ENCODE results near the gene BAD.

The BAD gene

DNA sequence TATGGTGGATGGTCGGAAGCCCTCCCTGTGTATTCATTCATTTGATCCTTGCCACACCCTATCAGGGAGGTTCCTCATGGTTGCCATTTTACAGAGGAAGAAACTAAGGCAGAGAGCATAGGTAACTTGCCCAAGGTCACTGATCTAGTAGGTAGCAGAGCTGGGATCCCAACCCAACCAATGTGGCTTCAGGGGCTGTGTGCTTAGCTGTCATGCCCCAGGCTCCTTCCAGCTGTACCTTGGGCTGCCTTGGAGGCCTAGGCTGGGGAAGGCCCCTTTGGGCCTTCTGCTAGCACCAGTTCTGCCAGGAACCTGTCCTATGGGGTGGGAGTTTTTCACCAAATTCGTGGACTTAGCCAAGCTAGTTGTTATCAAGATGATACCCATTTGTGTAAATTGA lies 8.6 kb downstream of the BAD start:
- no peak for DNase-seq (ENCODE audit: low read depth, low spot score)

DNA sequence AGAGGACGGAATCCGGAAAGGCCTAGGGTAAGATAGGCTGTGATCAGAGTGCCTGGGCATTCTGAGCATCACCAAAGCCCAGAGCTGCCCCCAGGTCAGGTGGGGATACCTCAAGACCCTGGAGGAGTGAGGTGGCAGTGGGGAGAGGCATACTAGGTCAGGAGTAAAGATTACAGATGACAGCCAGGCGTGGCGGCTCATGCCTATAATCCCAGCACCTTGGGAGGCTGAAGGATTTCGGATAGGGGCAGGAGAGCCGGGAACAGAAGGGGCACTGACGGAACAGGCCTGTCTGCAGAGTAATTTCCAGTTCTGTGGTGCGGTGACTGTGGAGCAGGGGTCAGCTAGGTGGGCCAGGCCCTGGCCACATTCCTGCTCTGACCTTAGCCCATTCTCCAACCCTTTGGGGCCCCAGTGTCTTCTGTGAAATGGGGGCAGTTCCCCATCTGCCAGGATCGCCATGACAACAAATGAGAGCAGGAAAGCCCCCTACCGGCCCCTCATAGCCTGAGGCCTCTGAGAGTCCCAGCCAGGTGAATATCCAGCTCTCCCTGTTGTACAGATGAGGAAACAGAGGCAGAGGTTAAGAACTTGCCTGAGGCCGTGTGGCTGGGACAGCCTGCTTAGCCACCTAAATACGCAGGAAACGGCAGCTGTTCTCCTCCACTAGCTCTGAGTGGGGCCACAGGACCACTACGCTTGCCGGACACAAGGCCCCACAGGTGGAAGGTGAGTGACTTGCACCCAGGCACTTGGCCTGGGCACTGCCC lies 9.2 kb downstream of the BAD start:
- no peak for DNase-seq (ENCODE audit: low read depth, low spot score)

DNA sequence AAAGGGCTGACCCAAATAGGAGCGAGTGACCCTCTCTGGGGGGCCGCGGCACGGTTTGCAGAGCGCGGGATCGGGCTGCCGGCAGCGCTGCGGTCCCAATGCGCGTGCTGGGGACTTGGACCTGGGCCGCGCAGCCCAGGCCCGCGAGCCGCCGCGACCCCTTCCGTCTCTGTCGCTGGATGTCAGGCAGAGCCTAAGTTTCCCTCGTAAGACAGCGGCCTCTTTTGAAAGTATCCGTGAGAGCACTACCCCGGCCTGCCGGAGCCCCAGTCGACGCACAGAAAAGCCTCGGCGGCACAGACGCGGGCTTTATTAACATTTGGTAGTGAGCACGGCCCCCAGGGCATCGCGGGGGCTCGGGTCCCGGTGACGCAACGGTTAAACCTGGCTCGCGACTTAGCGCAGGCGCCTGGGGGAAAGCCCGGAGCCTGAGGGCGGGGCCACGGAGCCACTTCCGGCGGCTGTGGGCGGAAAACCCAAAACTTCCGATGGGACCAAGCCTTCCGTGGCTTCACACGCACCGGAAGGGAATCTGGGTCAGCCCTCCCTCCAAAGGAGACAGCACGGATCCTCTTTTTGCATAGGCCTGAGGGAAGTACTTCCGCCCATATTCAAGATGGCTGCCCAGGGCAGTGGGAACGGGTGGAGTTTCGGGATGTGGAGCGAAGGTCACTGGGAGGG lies 14.8 kb downstream of the BAD start:
- DNase-seq (ENCODE audit: low read depth, low spot score), result peak; percentile 100

DNA sequence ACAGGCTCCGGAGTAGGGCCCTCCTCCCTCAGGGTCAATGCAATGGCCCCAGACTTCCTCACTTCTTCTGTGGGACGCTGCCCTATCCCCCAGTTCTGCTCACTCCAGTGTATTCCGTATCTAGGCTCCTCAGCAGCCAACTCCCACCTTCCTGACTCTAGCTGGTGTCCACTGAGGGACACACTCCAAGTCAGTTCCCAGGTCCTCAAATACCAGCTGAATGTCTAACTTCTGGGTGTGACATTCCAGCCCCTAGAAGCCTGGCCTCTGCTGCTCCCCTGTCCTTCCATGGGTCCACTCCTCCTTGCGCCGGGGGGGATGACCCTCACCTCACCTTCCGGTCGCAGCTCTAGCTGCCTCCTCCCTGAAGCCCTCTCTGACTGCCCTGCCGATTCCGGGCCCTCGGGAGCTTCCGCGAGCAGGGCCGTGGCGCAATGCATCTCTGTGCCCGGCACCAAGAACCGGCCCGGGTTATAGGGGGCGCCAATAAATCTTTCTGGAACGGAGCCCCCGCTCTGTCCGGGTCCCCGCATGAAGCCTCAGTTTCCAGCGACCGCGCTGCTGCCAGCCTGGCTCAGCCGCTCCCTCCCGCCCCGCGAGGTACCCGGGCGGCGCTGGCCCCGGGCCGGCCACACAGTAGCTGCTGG lies 15.4 kb downstream of the BAD start:
- DNase-seq (ENCODE audit: low read depth, low spot score), result no peak

DNA sequence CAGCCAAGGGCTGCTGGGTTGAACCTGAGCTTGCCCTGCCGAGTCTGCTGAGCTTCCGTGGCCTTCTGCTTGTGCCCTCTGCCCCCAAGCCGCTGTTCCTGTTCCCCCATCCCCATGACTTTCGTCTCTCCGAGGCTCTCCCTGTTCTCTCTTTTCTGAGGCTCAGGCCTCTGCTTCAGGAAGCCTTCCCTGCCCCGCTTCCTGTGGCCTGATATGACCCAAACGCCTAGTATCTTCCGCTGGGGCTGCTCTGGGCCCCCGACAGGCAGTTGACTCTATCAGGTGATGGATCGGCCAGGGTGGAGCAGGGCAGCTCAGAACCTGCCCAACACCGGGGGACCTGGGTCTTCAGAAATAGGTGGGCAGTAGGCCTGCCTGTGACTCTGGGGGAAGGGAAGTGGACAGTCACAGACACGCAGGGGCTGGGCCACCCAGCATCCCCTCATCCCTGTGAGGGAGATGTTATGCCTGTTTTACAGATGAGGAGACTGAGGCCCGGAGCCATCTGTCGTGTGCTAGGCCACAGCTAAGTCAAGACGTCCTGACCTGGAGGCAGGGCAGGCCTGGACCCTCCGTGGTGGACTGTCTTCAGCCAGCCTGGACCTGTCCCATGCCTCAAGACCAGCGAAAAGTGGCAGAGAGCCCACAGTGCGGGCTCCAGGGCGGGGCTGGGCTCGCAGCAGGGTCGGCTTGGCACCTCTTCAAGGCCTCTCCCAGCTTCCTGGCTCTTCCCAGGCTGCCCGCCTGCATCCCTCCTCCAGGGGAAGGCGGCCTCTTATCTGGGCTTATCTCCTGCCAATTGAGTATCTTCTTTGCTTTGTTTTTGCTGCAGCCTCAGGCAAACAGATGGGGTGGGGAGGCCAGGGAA lies 16.2 kb downstream of the BAD start:
- no peak for DNase-seq (ENCODE audit: low read depth, low spot score)

DNA sequence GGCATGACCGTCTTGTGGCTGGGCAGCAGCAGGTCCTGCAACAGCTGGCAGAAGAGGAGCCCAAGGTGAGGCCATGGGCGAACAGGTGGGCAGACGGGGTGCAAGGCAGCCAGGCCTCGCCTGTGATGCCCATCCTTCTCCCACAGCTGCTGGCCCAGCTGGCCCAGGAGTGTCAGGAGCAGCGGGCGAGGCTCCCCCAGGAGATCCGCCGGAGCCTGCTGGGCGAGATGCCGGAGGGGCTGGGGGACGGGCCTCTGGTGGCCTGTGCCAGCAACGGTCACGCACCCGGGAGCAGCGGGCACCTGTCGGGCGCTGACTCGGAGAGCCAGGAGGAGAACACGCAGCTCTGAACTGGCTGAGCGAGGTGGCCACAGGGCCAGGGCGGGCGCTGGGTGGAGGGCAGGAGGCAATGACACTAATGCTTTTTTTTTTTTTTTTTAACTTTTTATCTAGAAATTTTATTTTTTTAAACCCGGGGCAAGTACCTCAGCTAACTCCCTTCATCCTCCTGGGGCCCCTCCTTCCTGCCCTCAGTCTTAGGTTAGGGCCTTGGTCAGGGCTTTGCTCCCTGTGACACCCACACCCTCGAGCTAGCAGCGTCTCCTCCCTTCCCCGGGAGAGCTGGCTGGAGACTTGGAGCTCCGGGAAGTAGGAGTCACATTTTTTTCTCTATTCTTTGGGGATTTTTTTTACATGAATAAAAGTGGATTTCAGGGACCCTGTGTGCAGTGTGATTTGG lies 17.1 kb downstream of the BAD start:
- DNase-seq (ENCODE audit: low read depth, low spot score), result no peak

DNA sequence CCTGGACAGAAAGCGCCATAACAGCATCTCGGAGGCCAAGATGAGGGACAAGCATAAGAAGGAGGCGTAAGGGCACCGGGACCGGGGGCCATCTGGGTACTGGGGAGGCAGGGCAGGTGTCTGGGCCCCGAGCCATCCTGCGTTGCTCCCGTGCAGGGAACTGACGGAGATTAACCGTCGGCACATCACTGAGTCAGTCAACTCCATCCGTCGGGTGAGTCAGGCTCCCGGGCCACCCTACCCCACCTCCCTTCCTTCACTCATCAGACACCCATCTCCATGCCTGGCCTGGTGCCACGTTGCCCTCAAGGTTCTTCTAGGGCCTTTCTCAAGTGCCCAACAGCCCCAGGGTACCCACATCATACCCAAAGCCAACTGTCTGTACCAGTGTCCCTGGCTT lies 18.1 kb downstream of the BAD start:
- DNase-seq (ENCODE audit: low read depth, low spot score), result no peak

DNA sequence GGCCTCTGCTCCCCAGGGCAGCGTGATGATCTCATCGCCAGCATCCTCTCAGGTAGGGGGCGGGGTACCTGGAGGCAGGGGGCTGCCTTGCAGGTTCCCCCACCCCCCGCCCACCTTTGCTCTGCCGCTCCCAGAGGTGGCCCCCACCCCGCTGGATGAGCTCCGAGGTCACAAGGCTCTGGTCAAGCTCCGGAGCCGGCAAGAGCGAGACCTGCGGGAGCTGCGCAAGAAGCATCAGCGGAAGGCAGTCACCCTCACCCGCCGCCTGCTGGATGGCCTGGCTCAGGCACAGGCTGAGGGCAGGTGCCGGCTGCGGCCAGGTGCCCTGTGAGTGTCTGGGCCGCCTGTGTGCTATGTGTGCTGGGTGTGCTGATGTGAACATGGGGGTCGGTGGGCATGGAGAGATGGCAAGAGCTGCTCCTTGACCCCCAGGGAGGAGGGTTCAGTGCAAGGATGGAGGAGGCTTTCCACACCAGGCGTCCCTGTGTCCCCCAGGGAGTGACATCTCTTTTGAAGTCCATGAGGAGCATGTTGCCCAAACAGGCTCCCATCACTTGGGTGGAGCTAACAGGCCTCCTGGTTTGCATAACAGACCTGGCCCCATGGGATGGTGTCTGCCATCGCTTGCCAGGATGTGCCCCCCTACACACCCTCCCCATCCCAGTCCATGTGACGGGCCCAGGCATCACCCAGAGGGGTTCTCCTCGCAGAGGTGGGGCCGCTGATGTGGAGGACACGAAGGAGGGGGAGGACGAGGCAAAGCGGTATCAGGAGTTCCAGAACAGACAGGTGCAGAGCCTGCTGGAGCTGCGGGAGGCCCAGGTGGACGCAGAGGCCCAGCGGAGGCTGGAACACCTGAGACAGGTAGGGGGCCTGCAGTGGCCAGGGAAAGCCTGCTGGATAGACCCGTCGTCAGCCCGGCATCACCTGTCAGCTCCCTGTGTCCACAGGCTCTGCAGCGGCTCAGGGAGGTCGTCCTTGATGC lies 19.0 kb downstream of the BAD start:
- DNase-seq (ENCODE audit: low read depth, low spot score), result no peak

DNA sequence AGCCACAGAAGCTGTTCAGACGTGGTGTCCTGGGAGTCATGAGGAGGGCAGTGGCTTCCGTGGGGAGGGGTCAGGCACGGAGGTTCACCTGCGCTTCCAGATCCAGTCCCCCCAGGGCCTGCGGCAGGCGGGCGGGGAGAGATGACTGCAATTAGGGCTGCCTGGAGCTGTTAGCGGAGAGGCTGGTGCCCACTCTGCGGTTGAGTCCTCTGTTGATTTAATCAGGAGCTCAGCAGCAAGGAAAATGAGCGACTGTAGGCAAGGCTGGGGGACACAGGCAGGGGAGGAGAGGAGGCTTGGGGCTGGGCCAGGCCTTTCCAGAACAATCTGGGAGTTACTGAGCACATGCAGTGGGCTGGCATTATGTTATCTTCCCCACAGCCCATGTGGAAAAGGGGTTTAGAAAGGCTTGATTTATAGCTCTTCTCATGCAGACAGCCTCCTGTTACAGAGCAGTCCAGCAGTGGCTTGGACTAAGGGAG lies 20.1 kb downstream of the BAD start:
- DNase-seq (ENCODE audit: low read depth, low spot score), result no peak

DNA sequence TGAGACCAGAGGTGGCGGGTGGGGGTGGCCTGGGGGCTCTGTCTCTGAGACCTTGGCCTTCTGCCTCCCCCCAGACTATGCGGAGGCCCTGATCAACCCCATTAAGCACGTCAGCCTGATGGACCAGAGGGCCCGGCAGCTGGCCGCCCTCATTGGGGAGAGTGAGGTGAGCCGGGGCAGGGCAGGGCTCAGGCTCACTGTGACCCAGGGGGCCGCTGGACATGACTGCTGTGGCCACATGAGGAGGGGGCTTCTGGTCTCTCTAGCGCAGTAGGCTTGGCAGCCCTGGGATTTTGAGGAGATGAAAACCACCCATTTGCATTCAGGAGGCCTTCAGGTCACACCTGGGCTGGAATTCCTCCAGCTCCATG lies 20.5 kb downstream of the BAD start:
- DNase-seq (ENCODE audit: low read depth, low spot score), result no peak

DNA sequence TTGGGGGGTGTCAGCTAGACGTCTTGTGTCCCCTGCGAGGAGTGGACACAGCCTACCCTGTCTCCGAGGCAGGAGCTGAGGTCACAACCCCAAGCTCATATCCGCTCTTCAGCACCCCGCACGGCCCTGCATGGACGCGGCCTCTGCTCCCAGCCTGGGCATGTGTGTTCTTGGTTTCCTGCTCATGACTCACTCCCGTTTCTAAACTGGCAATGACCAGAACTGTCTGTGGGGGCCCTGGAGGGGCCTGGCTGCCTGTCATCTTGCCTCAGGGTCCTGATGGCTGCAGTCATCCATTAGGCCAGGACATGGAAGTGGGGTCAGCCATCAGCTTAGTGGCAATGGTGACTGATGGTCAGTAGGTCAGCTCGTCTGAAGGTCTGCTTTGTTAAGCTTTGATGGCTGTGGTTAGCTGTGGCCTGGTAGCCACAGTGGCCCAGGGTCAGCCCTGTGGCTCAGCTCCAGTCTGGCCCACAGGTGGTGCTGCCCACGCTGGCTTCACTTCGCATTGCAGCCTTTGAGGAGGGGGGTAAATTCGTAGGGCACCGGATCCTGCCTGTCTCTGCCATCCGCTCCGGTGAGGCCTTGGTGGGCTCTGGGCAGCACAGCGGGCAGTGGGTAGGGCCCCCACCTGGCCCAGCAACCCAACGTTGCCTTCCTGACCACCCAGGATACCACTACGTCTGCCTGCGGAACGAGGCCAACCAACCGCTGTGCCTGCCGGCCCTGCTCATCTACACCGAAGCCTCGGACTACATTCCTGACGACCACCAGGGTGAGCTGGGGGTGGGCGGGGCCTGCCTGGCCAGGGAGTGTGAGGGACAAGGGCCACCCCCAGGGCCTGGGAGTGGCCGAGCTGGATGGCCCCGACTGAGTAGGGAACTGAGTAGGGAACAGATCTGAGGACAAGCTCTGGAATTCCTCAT lies 21.2 kb downstream of the BAD start:
- no peak for DNase-seq (ENCODE audit: low read depth, low spot score)

DNA sequence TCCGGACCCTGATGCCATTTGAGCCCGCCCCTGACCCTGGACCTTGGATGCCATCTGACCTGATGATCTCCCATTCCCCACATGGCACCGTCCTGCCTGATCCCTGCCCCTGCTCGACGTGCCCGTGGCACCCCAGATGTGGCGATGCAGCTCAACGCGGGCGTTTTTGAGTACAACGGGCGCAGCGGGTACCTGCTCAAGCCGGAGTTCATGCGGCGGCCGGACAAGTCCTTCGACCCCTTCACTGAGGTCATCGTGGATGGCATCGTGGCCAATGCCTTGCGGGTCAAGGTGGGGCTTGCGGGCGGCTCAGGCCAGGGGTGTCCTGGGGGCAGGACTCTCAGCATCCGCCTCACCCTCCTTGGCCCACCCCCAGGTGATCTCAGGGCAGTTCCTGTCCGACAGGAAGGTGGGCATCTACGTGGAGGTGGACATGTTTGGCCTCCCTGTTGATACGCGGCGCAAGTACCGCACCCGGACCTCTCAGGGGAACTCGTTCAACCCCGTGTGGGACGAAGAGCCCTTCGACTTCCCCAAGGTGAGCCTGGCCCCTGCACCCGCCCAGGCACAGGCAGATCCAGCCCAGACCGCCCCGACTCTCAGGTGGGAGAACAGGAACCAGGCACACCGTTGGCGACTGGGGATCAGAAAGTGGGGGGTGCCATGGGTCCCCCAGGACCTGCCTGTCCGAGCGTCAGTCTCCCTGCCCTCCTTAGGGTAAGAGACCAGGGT lies 22.0 kb downstream of the BAD start:
- DNase-seq (ENCODE audit: low read depth, low spot score), result no peak

DNA sequence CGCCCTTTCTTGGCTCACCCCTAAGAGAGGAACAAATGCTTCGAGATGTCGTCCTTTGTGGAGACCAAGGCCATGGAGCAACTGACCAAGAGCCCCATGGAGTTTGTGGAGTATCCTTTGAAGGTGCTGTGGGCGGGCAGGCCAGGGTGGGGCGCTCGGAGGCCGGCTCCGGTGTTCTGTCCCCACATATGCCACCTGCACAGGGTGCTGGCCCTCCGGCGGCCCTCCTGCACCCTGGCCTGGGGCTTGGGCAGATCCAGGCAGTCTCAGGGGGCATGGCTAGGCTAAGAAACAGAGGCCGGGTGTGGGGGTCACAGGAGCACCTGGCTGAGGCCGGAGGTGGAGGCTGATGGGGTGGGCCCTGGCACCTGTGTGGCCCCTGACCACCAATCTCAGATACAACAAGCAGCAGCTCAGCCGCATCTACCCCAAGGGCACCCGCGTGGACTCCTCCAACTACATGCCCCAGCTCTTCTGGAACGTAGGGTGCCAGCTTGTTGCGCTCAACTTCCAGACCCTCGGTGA lies 22.8 kb downstream of the BAD start:
- DNase-seq (ENCODE audit: low read depth, low spot score), result no peak

DNA sequence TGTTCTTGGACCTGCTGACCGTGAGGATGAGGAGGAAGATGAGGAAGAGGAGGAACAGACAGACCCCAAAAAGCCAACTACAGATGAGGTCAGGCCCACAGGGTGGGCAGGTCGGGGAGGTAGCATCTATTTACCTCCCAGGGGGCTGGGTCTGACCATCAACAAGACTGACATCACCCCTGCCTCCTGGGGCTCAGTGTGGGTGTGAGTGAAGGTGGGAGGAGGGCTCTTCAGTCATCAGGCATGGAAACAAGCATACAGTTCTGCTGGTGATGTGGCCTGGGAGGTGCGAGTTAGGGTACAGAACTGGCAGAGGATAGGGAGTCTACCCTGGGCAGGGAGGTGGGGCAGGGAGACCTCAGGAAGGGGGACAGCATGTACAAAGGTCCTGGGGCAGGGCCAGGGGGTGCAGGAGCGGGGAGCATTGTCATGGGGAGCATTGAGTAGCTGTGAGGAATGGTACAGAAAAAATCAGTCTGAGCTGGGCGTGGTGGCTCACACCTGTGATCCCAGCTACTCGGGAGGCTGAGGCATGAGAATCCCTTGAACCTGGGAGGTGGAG lies 24.2 kb downstream of the BAD start:
- no peak for DNase-seq (ENCODE audit: low read depth, low spot score)

DNA sequence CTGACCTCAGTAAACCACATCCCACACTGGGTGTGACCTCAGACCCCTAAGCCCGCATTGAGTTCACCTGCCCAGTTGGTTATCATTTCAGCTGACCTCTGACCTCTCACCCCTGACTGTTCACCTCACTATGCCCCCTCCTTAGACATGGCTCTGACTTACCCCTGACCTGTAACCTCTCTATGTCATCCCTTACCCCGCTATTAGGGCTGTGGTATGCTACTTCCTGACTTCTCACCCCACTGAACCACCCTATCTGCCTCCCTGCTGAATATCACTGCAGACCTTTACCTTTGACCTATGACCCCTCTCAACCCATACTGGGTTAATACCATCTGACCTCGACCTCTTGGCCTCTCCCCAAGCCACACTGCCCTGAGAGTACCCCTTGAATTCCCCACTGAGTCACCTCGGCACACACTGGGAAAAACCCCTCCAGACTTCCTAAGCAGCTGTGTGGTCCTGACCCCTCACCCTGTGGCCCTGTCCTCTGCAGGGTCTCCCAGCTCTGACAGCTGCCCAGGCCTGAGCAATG lies 24.9 kb downstream of the BAD start:
- DNase-seq (ENCODE audit: low read depth, low spot score), result no peak

DNA sequence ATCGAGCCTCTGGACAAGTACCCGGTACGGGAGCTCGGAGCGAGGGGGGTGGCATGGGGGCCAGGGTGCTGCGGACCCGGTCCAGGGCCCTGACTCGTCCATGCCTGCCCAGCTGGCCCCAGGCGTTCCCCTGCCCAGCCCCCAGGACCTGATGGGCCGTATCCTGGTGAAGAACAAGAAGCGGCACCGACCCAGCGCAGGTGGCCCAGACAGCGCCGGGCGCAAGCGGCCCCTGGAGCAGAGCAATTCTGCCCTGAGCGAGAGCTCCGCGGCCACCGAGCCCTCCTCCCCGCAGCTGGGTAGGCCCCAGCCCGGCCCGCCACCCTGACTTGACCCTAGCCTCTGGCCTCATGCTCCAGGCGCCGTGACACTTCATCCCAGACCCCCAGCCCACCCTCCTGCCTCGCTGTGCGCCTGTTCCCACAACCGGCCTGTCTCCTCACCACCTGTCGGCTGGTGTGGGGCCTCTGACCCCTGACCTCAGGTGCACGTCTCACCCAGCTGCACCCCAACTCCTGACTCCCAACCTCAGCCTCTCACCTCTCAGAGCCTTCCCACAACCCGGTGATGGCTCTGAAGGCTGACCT lies 25.4 kb downstream of the BAD start:
- no peak for DNase-seq (ENCODE audit: low read depth, low spot score)

DNA sequence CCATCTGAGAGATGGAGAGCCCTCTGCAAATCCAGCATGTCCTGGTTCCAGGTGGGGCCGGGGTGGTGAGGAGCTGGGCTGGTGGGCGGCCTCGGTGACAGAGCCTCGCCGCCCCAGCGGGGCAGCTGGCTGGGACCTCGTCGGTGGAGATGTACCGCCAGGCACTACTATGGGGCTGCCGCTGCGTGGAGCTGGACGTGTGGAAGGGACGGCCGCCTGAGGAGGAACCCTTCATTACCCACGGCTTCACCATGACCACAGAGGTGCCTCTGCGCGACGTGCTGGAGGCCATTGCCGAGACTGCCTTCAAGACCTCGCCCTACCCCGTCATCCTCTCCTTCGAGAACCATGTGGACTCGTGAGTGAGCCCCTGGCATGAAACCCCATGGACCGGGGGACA lies 26.1 kb downstream of the BAD start:
- DNase-seq (ENCODE audit: low read depth, low spot score), result no peak
